ENCODE data around the gene MED7. TPM values are rescaled to one million over a fixed set of nuclear protein-coding genes. Genes with fewer than 3 reads are reported as not detected.
A peak's percentile ranks its signal among the peaks of the same experiment; 100 is the strongest.

The MED7 gene
- polyA plus RNA-seq, 5 donors: 15.8 to 24.5 (median 17.7) TPM

GRCh38 chr5:157165668-157166067, 23.0 kb upstream of the MED7 start:
- no peak for DNase-seq

GRCh38 chr5:157165261-157165660, 22.6 kb upstream of the MED7 start:
- no peak for DNase-seq

DNA sequence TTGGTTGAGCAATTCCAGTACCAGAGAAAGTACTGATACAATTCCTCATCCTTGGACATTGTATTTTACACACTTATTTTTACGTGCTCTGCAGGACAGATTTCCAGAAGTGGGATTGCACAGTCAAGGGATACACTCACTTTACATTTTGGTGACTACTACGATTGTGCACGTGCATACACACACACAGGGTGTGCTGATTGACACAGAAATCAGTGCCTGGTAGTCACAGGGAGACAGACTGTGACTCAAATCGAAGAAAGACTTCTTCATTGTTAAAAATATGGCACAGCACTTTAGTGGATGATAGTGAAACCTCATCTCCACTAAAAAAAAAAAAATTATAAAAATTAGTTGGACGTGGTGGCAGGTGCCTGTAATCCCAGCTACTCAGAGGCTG, 21.9 kb upstream of the MED7 start:
- DNase-seq: no peak

DNA sequence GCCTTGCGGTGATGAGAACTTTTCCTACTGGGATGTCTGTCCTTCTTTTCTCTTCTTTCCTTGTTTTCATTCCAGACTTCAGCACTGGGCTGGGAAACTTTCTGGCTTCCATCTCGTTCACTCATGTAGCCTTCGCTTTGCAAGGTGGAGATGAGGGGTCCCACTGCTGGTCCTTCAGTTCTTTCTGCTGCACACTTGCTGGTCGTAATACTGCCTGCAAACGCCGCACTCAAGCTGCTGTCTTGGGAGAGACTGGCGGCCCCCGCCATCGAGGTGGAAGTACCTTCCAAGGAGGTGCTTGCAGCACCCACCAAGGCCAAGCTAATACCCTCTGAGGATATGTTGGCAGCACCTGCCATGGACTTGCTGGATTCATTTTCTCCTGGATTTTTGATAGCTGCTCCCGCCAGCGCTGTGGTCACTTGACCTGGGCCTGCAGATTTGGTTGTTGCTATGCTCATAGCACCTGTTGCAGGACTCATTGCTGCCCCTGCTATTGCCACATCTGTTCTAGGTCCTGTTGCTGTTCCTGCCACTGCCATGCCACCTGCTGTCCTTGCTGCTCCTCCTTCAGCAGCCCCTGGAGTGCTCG, 20.4 kb upstream of the MED7 start:
- DNase-seq: no peak

- DNase-seq: no peak
Observed at GRCh38 chr5:157161996-157162395, 19.3 kb upstream of the MED7 start.

DNA sequence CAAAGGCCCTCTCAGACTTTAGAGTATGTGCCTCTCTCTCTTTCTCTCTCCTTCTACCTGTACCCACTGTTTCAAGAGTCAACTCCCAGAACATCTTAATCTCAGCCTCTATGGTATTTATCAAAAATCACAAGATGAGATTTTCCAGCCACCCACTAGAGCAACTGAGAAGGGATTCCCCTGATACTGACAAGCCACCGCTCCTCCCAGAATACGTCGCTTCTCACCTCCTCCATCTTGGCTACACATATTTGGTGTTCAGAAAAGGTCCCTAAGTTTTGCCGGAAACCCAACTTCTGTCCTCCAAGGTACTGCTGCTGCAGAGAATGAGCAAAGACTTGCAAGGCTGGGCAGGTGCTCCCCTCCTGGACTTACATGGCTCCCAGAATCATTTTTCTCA, 17.3 kb upstream of the MED7 start:
- DNase-seq: no peak

DNA sequence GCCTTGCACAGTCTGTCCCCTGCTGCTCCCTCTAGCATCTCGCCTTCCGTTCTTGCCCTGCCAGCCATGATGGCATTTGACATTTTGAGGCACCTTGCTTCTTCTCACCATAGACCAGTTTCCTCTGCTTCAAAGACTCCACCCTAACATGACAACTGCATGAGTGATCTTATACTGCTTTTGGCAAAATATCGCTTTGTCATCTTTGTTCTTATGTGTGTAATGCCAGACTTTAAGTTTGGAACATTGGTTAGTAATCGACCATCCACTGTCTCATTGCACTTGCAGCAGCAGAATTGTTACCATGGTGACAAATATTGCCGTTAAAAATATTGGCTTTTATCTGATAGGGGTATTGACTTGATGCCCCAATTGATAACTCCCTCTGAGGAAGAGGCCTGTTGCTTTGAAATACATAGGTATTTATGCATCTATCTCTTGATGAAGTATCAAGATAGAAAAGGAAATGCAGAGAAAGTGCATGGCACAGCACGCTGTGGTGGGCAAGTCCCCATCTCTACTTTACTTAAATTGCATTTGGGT, 16.6 kb upstream of the MED7 start:
- DNase-seq: no peak

DNA sequence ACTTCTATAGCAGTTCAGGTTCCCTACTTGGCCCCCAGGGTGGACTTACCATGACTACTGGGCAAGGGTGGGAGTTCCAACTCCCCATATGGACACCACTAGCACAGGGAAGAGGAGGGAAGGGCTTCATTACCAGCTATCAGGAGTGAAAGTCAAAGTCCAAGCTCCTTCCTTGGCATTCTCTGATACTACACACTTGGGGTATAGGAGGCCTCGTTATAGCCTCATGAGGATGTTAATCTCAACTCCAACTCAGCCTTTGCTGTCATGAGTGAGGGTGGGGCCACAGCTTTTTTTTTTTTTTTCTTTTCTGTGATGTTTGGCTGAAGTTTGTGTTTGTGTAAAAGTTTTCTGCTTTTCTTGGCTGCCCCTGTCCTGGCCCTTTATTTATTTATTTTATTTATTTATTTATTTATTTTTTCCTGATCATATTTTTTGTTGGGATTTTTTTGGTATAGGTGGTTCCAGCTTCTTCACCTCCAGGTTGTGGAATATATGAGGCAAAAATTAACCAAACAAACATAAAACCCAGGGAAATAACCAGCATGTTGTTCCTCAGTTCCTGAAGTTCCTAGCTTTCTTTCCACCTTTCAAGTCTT, 14.7 kb upstream of the MED7 start:
- no peak for DNase-seq

- no peak for DNase-seq
Observed at GRCh38 chr5:157155297-157155696, 12.6 kb upstream of the MED7 start.

GRCh38 chr5:157150995-157151394, 8.3 kb upstream of the MED7 start:
- no peak for DNase-seq

DNA sequence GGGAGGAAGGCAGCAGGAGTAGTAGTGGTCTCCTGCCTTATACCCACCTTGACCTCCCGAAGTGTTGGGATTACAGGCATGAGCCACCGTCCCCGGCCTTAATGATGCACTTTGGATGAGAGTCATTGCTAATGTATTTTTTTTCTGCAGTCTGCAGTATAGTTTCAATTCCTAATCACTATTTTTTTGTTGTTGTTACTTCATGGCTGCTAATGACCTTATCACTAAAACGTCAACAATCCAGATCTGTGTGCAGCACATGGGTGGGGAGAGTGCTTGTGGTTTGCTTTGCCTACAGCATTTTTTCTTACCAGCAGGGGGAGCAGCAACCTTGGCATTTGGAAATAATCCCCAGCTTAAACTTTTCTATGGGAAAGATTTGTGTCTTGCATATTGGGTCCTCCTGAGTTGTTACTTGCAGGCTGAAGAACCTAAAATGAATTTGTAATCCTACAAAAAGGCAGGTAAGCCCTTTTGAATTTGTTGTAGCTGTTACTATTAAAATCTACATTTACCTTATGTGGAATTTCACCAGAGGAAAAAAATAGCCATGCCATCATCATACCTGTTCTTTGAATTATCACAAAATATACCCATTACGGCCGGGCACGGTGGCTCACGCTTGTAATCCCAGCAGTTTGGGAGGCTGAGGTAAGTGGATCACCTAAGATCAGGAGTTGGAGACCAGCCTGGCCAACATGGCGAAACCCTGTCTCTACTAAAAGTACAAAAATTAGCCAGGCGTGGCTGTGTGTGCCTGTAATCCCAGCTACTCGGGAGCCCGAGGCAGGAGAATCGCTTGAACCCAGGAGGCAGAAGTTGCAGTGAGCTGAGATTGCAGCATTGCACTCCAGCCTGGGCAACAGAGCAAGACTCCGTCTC, 6.3 kb upstream of the MED7 start:
- DNase-seq: peak; percentile 38 to 59

- DNase-seq: peak; percentile 25 to 83
Observed at GRCh38 chr5:157143127-157143971, 684 bp upstream of the MED7 start.

GRCh38 chr5:157137691-157138090, 5.0 kb downstream of the MED7 start:
- no peak for DNase-seq

DNA sequence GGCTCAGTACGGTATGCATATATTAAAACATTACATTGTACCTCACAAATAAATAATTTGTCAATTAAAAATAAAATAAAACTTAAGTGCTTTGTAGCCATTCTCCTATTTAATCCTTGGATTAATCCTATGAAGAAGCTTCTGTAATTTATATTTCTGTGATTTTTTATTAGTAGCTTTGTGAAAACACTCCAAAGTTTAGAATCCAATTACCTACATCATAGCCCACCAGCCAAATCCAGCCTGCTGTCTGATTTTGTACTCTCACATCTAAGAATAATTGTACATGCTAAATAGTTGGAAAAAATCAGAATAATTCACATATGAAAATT, 10.4 kb downstream of the MED7 start:
- DNase-seq: no peak

GRCh38 chr5:157130925-157131324, 11.7 kb downstream of the MED7 start:
- DNase-seq: no peak

GRCh38 chr5:157121709-157122108, 21.0 kb downstream of the MED7 start:
- no peak for DNase-seq

GRCh38 chr5:157120102-157120501, 22.6 kb downstream of the MED7 start:
- no peak for DNase-seq

DNA sequence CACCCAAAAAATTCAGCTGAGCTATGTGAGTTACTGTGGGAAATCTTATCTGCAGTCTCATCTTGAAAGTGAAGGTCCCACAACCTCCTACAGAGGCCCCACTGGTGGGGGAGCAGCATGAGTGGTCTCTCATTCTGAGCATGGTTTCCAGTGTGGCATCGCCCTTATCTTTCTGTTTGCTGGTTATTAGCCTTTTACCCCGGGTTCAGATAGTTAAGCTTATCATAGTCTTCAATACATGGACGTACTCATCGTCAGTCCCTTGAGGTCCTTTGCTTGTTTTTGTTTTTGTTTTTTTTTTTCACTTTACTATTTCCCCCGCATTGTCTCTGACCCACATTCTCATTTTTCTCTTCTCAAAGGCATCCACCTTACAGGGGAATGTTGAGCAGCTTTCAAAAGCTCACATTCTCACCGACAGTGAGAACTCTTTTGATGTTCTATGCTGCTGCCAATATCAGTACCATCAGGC, 26.1 kb downstream of the MED7 start:
- no peak for DNase-seq

GRCh38 chr5:157115502-157115901, 27.2 kb downstream of the MED7 start:
- DNase-seq: peak in 1 of 2 donors; percentile 38

DNA sequence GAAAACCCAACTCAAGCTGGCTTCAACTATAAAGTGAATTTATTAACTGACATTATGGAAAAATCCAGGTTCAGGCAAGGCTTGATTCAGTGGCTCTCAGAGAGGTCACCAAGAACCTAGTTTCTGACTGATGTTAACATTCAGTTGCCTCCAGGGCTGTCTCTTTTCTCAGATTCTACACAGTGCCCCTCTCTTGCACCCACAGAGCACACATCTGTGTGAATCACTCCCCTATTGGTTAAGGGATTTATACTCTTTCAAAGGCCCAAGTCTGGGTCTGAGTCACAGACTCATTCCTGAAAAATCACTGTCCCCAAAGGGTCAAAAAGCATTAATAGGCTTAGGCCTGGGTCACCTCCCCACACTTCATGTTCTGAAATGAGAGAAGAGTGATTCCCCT, 27.7 kb downstream of the MED7 start:
- DNase-seq: no peak

GRCh38 chr5:157113002-157113401, 29.7 kb downstream of the MED7 start:
- peak; percentile 79 for DNase-seq

GRCh38 chr5:157109744-157110143, 32.9 kb downstream of the MED7 start:
- DNase-seq: no peak

Data from right lung (tissue), 5 donors.